WTC11 (cell line): Measurements from ENCODE around the gene DNAL4.
A peak's percentile ranks its signal among the peaks of the same experiment; 100 is the strongest.

Source experiments
- CBFB ChIP-seq: sonication (generic); formaldehyde crosslinking; IDR thresholded peaks from 2 replicates; pipeline ENCODE4 v1.8.1; 2022; ENCODE audit warnings: mild to moderate bottlenecking, low read depth, missing genetic modification reagents
- CTCF ChIP-seq: fragments of 200-600 bp; IDR thresholded peaks from 2 replicates; pipeline ENCODE4 v1.8.0; 2022; ENCODE audit warnings: antibody characterized with exemption
- E2F1 ChIP-seq: sonication (generic); formaldehyde crosslinking; IDR thresholded peaks from 2 replicates; pipeline ENCODE4 v1.8.0; 2022; ENCODE audit warnings: mild to moderate bottlenecking, missing genetic modification reagents
- ETV6 ChIP-seq: sonication (generic); formaldehyde crosslinking; IDR thresholded peaks from 2 replicates; pipeline ENCODE4 v1.8.1; 2022; ENCODE audit warnings: mild to moderate bottlenecking, missing genetic modification reagents
- FOXJ3 ChIP-seq: sonication (generic); formaldehyde crosslinking; IDR thresholded peaks from 2 replicates; pipeline ENCODE4 v1.9.0; 2021; ENCODE audit warnings: missing genetic modification reagents, mild to moderate bottlenecking, borderline replicate concordance
- IRF2 ChIP-seq: sonication (generic); formaldehyde crosslinking; IDR thresholded peaks from 2 replicates; pipeline ENCODE4 v1.8.0; 2022; ENCODE audit warnings: low read depth, missing genetic modification reagents, borderline replicate concordance
- JAZF1 ChIP-seq: fragments of 250-450 bp; sonication (Bioruptor Pico); IDR thresholded peaks from 2 replicates; pipeline ENCODE4 v1.9.0; 2021; ENCODE audit warnings: moderate library complexity, mild to moderate bottlenecking, inconsistent platforms
- JUN ChIP-seq: sonication (generic); formaldehyde crosslinking; IDR thresholded peaks from 2 replicates; pipeline ENCODE4 v1.8.0; 2023; ENCODE audit warnings: mild to moderate bottlenecking, missing genetic modification reagents
- MAX ChIP-seq: sonication (generic); formaldehyde crosslinking; IDR thresholded peaks from 2 replicates; pipeline ENCODE4 v1.8.0; 2022; ENCODE audit warnings: mild to moderate bottlenecking, missing genetic modification reagents
- PREB ChIP-seq: sonication (generic); formaldehyde crosslinking; IDR thresholded peaks from 2 replicates; pipeline ENCODE4 v1.8.1; 2022; ENCODE audit warnings: mild to moderate bottlenecking, missing genetic modification reagents, moderate library complexity, borderline replicate concordance
- ZNF512 ChIP-seq: sonication (generic); formaldehyde crosslinking; IDR thresholded peaks from 2 replicates; pipeline ENCODE4 v1.8.1; 2022; ENCODE audit warnings: missing genetic modification reagents, borderline replicate concordance

GRCh38 chr22:38824585-38824984 lies 30.6 kb upstream of the DNAL4 start:
- TF ChIP-seq JAZF1 (CRISPR knock-in tag) (no peak), CTCF (no peak), E2F1 (CRISPR knock-in tag) (peak; percentile 79; the same call in 1 of the 2 replicates), MAX (peak; percentile 55; the same call in 1 of the 2 replicates), ZNF512 (CRISPR knock-in tag) (no peak), JUN (CRISPR knock-in tag) (peak; percentile 86; the same call in 1 of the 2 replicates), PREB (CRISPR knock-in tag) (0 out of 2 replicates have a peak, but pooled peaks have one; percentile 26), ETV6 (CRISPR knock-in tag) (peak; percentile 78; the same call in 1 of the 2 replicates), CBFB (CRISPR knock-in tag) (no peak), FOXJ3 (CRISPR knock-in tag) (no peak), IRF2 (no peak)
